ENCODE data around the gene EPN1.

Gene EPN1

GRCh38 chr19:55667511-55667910, 7.5 kb upstream of the EPN1 start:
- TF ChIP-seq CTCF (conservative IDR thresholded peaks at IDR 0.05; ENCODE audit: low read depth, low read length): no peak
- Histone ChIP-seq H2AFZ (ENCODE audit: low read depth) (no peak overlapping the region), H4K20me1 (ENCODE audit: insufficient read depth) (peaks cover 11% of the 10 kb centered on the region; the same call in 1 of the 2 replicates), H3K36me3 (ENCODE audit: insufficient read depth) (peaks cover 12% of the 10 kb centered on the region; the same call in 1 of the 2 replicates), H3K27me3 (ENCODE audit: insufficient read depth, low read depth) (no peaks in the 10 kb centered on the region), H3K9ac (no peak overlapping the region), H3K79me2 (ENCODE audit: insufficient read depth, low read depth) (peaks cover 90% of the 10 kb centered on the region), H3K27ac (no peak overlapping the region), H3K4me1 (ENCODE audit: low read depth, poor library complexity, severe bottlenecking) (no peaks in the 10 kb centered on the region), H3K4me3 (IDR thresholded peaks at IDR 0.05; ENCODE audit: insufficient read depth, low read depth, low read length) (no peak overlapping the region), H3K4me2 (no peak overlapping the region)

GRCh38 chr19:55667958-55668357, 7.1 kb upstream of the EPN1 start:
- peaks cover 90% of the 10 kb centered on the region for H3K79me2 ChIP-seq (ENCODE audit: insufficient read depth, low read depth)
- H3K4me1 ChIP-seq (ENCODE audit: low read depth, poor library complexity, severe bottlenecking): no peaks in the 10 kb centered on the region
- no peaks in the 10 kb centered on the region for H3K27me3 ChIP-seq (ENCODE audit: insufficient read depth, low read depth)
- peaks cover 7% of the 10 kb centered on the region; the same call in 1 of the 2 replicates for H4K20me1 ChIP-seq (ENCODE audit: insufficient read depth)
- H3K4me2 ChIP-seq: no peak overlapping the region
- H2AFZ ChIP-seq (ENCODE audit: low read depth): no peak overlapping the region
- no peak overlapping the region for H3K4me3 ChIP-seq (IDR thresholded peaks at IDR 0.05; ENCODE audit: insufficient read depth, low read depth, low read length)
- H3K36me3 ChIP-seq (ENCODE audit: insufficient read depth): peaks cover 7% of the 10 kb centered on the region; the same call in 1 of the 2 replicates
- TF ChIP-seq CTCF (conservative IDR thresholded peaks at IDR 0.05; ENCODE audit: low read depth, low read length): no peak
- H3K27ac ChIP-seq: no peak overlapping the region
- no peak overlapping the region for H3K9ac ChIP-seq

GRCh38 chr19:55668603-55669348, 6.2 kb upstream of the EPN1 start:
- Histone ChIP-seq H3K79me2 (ENCODE audit: insufficient read depth, low read depth) (peaks cover 88% of the 10 kb centered on the region), H2AFZ (ENCODE audit: low read depth) (no peak overlapping the region), H3K4me3 (IDR thresholded peaks at IDR 0.05; ENCODE audit: insufficient read depth, low read depth, low read length) (no peak overlapping the region), H3K4me1 (ENCODE audit: low read depth, poor library complexity, severe bottlenecking) (peaks cover 2% of the 10 kb centered on the region), H3K27ac (no peak overlapping the region), H3K36me3 (ENCODE audit: insufficient read depth) (no peaks in the 10 kb centered on the region; the same call in 1 of the 2 replicates), H3K9ac (no peak overlapping the region), H3K27me3 (ENCODE audit: insufficient read depth, low read depth) (no peaks in the 10 kb centered on the region), H3K4me2 (no peak overlapping the region), H4K20me1 (ENCODE audit: insufficient read depth) (no peaks in the 10 kb centered on the region)
- TF ChIP-seq CTCF (conservative IDR thresholded peaks at IDR 0.05; ENCODE audit: low read depth, low read length): no peak

- no peak for TF ChIP-seq CTCF (conservative IDR thresholded peaks at IDR 0.05; ENCODE audit: low read depth, low read length)
- Histone ChIP-seq H3K36me3 (ENCODE audit: insufficient read depth) (no peaks in the 10 kb centered on the region; the same call in 1 of the 2 replicates), H3K27ac (no peak overlapping the region), H4K20me1 (ENCODE audit: insufficient read depth) (no peaks in the 10 kb centered on the region), H3K27me3 (ENCODE audit: insufficient read depth, low read depth) (no peaks in the 10 kb centered on the region), H3K9ac (no peak overlapping the region), H2AFZ (ENCODE audit: low read depth) (no peak overlapping the region), H3K4me2 (no peak overlapping the region), H3K79me2 (ENCODE audit: insufficient read depth, low read depth) (peaks cover 79% of the 10 kb centered on the region), H3K4me3 (IDR thresholded peaks at IDR 0.05; ENCODE audit: insufficient read depth, low read depth, low read length) (no peak overlapping the region), H3K4me1 (ENCODE audit: low read depth, poor library complexity, severe bottlenecking) (peaks cover 3% of the 10 kb centered on the region)
Observed at GRCh38 chr19:55669418-55670279, 5.4 kb upstream of the EPN1 start.
